Fibroblast of mammary gland (primary cell): Measurements from ENCODE around the gene C10orf120.

ENCODE experiments used
- DNase-seq: peaks from one replicate; pipeline ENCODE4 v3.0.0-alpha.2; 2010; ENCODE audit warnings: low read depth
- H3K4me3 ChIP-seq: 2 replicates; pipeline ENCODE4 v1.5.1; 2011; ENCODE audit warnings: low read depth, mild to moderate bottlenecking, low read length, moderate library complexity; ENCODE audit not compliant: control insufficient read depth
- CTCF ChIP-seq: conservative IDR thresholded peaks from 2 replicates; pipeline ENCODE4 v1.5.1; 2011; ENCODE audit warnings: low read depth, low read length, inconsistent platforms; ENCODE audit not compliant: control insufficient read depth, insufficient read depth

The C10orf120 gene

GRCh38 chr10:122656741-122657140 is 42.9 kb downstream of the C10orf120 start:
- H3K4me3 ChIP-seq, result no peak overlapping the region
- no peak for TF ChIP-seq CTCF

GRCh38 chr10:122656308-122656705 is 43.3 kb downstream of the C10orf120 start:
- TF ChIP-seq CTCF, result no peak
- DNase-seq, result no peak
- no peak overlapping the region for H3K4me3 ChIP-seq

More at GRCh38 chr10:122656741-122657140, 42.9 kb downstream of the C10orf120 start:
- no peak for DNase-seq

- no peak for TF ChIP-seq CTCF
- no peak overlapping the region for H3K4me3 ChIP-seq
- no peak for DNase-seq
Observed at GRCh38 chr10:122655524-122656307, 43.9 kb downstream of the C10orf120 start.

GRCh38 chr10:122650331-122650730 is 49.3 kb downstream of the C10orf120 start:
- no peak for TF ChIP-seq CTCF
- H3K4me3 ChIP-seq, result no peak overlapping the region
- DNase-seq, result no peak

GRCh38 chr10:122649903-122650302 is 49.7 kb downstream of the C10orf120 start:
- no peak for DNase-seq
- TF ChIP-seq CTCF, result no peak
- H3K4me3 ChIP-seq, result no peak overlapping the region

- DNase-seq, result peak; percentile 30
- TF ChIP-seq CTCF, result peak; percentile 73
- no peak overlapping the region for H3K4me3 ChIP-seq
Observed at GRCh38 chr10:122648599-122649428, 50.8 kb downstream of the C10orf120 start.
